Fibroblast of lung (primary cell): ENCODE data around the gene ASB4. TPM values are rescaled to one million over a fixed set of nuclear protein-coding genes. Genes with fewer than 3 reads are reported as not detected.
"Not testable (repeated sequence)": the region's sequence is repeated elsewhere in the genome, so short reads cannot be mapped to it uniquely, and the experiment has no call there.

Source experiments
- DNase-seq, 2 donors: peaks; one replicate each; pipeline versions ENCODE4 v3.0.0 to v3.0.0-alpha.2; 2010; ENCODE audit warnings: low read depth in 2 of 2
- H2AFZ ChIP-seq: 2 replicates; pipeline ENCODE4 v1.5.1; 2012; ENCODE audit warnings: low read length, control low read depth, inconsistent platforms
- H3K27ac ChIP-seq: 2 replicates; pipeline ENCODE4 v1.5.1; 2011; ENCODE audit warnings: low read length, control low read depth; ENCODE audit not compliant: insufficient read depth
- H3K27me3 ChIP-seq: 2 replicates; pipeline ENCODE4 v1.5.1; 2011; ENCODE audit warnings: mild to moderate bottlenecking, low read length; ENCODE audit not compliant: control insufficient read depth, insufficient read depth
- H3K36me3 ChIP-seq: 2 replicates; pipeline ENCODE4 v1.5.1; 2011; ENCODE audit warnings: low read length; ENCODE audit not compliant: control insufficient read depth, insufficient read depth
- H3K4me1 ChIP-seq: 2 replicates; pipeline ENCODE4 v1.5.1; 2011; ENCODE audit warnings: low read length; ENCODE audit not compliant: control insufficient read depth, insufficient read depth; ENCODE audit errors: extremely low read depth
- H3K4me2 ChIP-seq: 2 replicates; pipeline ENCODE4 v1.5.1; 2011; ENCODE audit warnings: low read length, control low read depth; ENCODE audit not compliant: insufficient read depth; ENCODE audit errors: extremely low read depth
- H3K4me3 ChIP-seq, 4 experiments: fragments of 200-600 bp in 1 of 4; sonication (generic) in 1 of 4; replicated peaks in 1 of 4; 2 replicates each; pipeline ENCODE4 v1.5.1; 2011 to 2016; ENCODE audit warnings: low read length in 4 of 4, low read depth in 3 of 4, mild to moderate bottlenecking in 3 of 4, control low read depth in 2 of 4, inconsistent platforms in 1 of 4, mixed read lengths in 1 of 4; ENCODE audit not compliant: insufficient read depth in 1 of 4; ENCODE audit errors: control extremely low read depth in 1 of 4
- H3K79me2 ChIP-seq: 2 replicates; pipeline ENCODE4 v1.5.1; 2012; ENCODE audit warnings: mild to moderate bottlenecking, low read length, inconsistent platforms; ENCODE audit not compliant: control insufficient read depth, insufficient read depth
- H3K9ac ChIP-seq: 2 replicates; pipeline ENCODE4 v1.5.1; 2011; ENCODE audit warnings: mild to moderate bottlenecking, low read length, control low read depth; ENCODE audit not compliant: insufficient read depth
- H3K9me3 ChIP-seq: 2 replicates; pipeline ENCODE4 v1.5.1; 2012; ENCODE audit warnings: low read depth, low read length; ENCODE audit not compliant: control insufficient read depth, insufficient read depth
- H4K20me1 ChIP-seq: 2 replicates; pipeline ENCODE4 v1.5.1; 2011; ENCODE audit warnings: low read length; ENCODE audit not compliant: control insufficient read depth, insufficient read depth; ENCODE audit errors: extremely low read depth
- EZH2 ChIP-seq: IDR thresholded peaks from 2 replicates; pipeline ENCODE4 v1.5.1; 2012; ENCODE audit warnings: low read length, control low read depth, mild to moderate bottlenecking; ENCODE audit errors: missing control alignments
- polyA plus RNA-seq, 2 donors: library from polyadenylated mRNA; depleted of rRNA in 1 of 2; stranded (reverse) in 1 of 2; unstranded in 1 of 2; fragments of >200 nt; gene quantifications; 2 replicates each; pipeline ENCODE4 v1.2.1, GENCODE V29; 2011 to 2012; ENCODE audit warnings: missing spikeins in 1 of 2
- total RNA-seq: library from RNA; depleted of rRNA; stranded (reverse); fragments of >200 nt; gene quantifications from 2 replicates; pipeline ENCODE4 v1.2.1, GENCODE V29; 2014
- TF ChIP-seq, protein P1 (sequence below), 2 donors: IDR thresholded peaks in 1 of 2; conservative IDR thresholded peaks in 1 of 2; 1 replicate in 1 of 2; 2 replicates in 1 of 2; pipeline ENCODE4 v1.5.1; 2011 to 2012; ENCODE audit warnings: low read length in 2 of 2, control low read depth in 1 of 2, inconsistent platforms in 1 of 2, low read depth in 1 of 2, mild to moderate bottlenecking in 1 of 2

ASB4 gene
- total and polyA plus RNA-seq, 2 donors (not counting 1 experiment from before 2014, with no cell fraction given) = not detected

DNA sequence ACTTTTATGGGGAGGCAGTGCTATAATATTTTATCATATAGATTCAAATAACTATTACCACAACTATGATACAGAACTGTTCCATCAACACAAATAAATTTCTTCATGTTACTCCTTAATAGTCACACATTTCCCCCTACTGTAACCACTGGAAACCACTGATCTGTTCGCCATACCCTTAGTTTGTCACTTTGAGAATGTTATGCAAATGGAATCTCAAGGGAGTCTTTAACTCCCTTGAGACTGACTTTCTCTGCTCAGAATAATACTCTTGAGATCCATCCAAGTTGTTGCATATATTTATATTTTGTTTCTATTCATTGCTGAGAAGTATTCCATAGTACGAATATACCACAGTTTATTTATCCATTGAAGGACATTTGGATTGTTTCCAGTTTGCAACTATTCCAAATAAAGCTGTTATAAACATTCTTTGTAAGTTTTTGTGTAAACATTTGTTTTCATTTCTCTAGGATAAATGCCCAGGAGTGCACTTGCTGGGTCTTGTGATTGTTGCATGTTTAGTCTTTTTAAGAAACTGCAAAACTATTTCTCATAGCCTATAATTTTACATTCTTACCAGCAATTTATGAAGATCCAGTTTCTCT lies 31.2 kb upstream of the ASB4 start:
- TF ChIP-seq, protein P1, sequence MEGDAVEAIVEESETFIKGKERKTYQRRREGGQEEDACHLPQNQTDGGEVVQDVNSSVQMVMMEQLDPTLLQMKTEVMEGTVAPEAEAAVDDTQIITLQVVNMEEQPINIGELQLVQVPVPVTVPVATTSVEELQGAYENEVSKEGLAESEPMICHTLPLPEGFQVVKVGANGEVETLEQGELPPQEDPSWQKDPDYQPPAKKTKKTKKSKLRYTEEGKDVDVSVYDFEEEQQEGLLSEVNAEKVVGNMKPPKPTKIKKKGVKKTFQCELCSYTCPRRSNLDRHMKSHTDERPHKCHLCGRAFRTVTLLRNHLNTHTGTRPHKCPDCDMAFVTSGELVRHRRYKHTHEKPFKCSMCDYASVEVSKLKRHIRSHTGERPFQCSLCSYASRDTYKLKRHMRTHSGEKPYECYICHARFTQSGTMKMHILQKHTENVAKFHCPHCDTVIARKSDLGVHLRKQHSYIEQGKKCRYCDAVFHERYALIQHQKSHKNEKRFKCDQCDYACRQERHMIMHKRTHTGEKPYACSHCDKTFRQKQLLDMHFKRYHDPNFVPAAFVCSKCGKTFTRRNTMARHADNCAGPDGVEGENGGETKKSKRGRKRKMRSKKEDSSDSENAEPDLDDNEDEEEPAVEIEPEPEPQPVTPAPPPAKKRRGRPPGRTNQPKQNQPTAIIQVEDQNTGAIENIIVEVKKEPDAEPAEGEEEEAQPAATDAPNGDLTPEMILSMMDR (conservative IDR thresholded peaks at IDR 0.05 in 1 of 2, IDR thresholded peaks at IDR 0.05 in 1 of 2; ENCODE audit: low read depth in 1 of 2, low read length in 2 of 2) = no peak
- TF ChIP-seq EZH2 = no peak
- Histone ChIP-seq H3K36me3 (no peaks in the 10 kb centered on the region), H3K4me1 (no peaks in the 10 kb centered on the region), H3K9me3 (no peaks in the 10 kb centered on the region), H2AFZ (no peak overlapping the region), H3K27me3 (no peaks in the 10 kb centered on the region), H4K20me1 (no peaks in the 10 kb centered on the region), H3K4me3 (no peak overlapping the region), H3K9ac (no peak overlapping the region), H3K27ac (no peak overlapping the region), H3K4me2 (no peak overlapping the region), H3K79me2 (no peaks in the 10 kb centered on the region)
- DNase-seq = peak in 1 of 2 donors; percentile 26

DNA sequence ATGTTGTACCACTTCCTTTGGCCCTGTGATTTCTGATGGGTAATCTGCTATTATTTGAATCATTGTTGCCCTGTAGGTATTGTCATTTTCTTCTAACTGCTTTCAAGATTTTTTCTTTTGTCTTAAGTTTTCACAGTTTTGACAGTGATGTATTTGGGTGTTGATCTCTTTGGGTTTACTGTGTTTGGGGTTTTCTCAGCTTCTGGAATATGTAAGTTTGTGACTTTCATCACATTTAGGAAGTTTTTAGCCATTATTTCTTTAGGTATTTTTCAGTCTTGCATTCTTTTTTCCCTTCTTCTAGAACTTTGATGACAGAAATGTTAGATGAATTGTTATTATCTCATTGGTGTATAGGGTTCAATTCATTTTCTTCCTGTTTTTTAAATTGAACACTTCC lies 27.8 kb upstream of the ASB4 start:
- Histone ChIP-seq H3K36me3 (no peaks in the 10 kb centered on the region), H2AFZ (no peak overlapping the region), H3K4me2 (no peak overlapping the region), H3K9ac (no peak overlapping the region), H3K9me3 (no peaks in the 10 kb centered on the region), H3K27me3 (no peaks in the 10 kb centered on the region), H3K4me1 (no peaks in the 10 kb centered on the region), H3K27ac (no peak overlapping the region), H4K20me1 (no peaks in the 10 kb centered on the region), H3K4me3 (no peak overlapping the region), H3K79me2 (no peaks in the 10 kb centered on the region)
- no peak for DNase-seq
- TF ChIP-seq, protein P1 (conservative IDR thresholded peaks at IDR 0.05 in 1 of 2, IDR thresholded peaks at IDR 0.05 in 1 of 2; ENCODE audit: low read depth in 1 of 2, low read length in 2 of 2) = no peak
- no peak for TF ChIP-seq EZH2

DNA sequence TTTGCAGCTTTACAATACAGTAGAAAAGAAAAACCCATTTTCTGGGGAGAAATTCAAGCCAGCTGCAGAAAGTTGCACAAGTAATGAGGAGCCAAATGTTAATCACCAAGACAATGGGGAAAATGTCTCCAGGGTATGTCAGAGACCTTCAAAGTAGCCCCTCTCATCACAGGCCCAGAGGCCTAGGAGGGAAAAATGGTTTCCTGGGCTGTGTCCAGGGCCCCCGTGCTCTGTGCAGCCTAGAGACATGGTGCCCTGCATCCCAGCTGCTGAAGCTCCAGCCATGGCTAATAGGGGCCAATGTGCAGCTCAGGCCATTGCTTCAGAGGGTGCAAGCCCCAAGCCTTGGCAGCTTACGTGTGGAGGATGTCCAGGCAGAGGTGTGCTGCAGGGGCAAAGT lies 25.1 kb upstream of the ASB4 start:
- not testable (repeated sequence) for H3K79me2 ChIP-seq, H3K36me3 ChIP-seq, H3K4me3 ChIP-seq, H3K9ac ChIP-seq, H3K27ac ChIP-seq, H3K4me1 ChIP-seq, H3K27me3 ChIP-seq, H3K4me2 ChIP-seq, H3K9me3 ChIP-seq, H4K20me1 ChIP-seq, DNase-seq, H2AFZ ChIP-seq
